Endothelial cell of umbilical vein (primary cell): ENCODE measurements around the gene PHAF1. TPM values are rescaled to one million over a fixed set of nuclear protein-coding genes. Genes with fewer than 3 reads are reported as not detected.

Experiments
- BruUV-seq: library from RNA; stranded (reverse); fragments of 400-500 nt; replicated peaks from 2 replicates; lab custom pipeline; 2021; lab: Mats Ljungman, UMichigan
- CTCF ChIA-PET: fragments of 300-600, 350-600 bp; sonication (Branson Sonifier 250); formaldehyde crosslinking; loops from one replicate; lab custom pipeline; 2021; ENCODE audit warnings: antibody characterized with exemption, inconsistent platforms; lab: Charles Lee
- POLR2A ChIA-PET: fragments of 300-600, 350-600 bp; sonication (Branson Sonifier 250); formaldehyde crosslinking; loops from one replicate; lab custom pipeline; 2021; ENCODE audit warnings: antibody characterized with exemption, inconsistent platforms; lab: Charles Lee
- DNase-seq: peaks from one replicate; pipeline ENCODE4 v3.0.0-alpha.2; 2011; ENCODE audit warnings: low read depth, low spot score
- FAIRE-seq: peaks from 2 replicates; lab custom pipeline; 2011; peaks lifted over from hg19 to GRCh38; lab: Jason Lieb, UNC
- H2AFZ ChIP-seq: 2 replicates; pipeline ENCODE4 v1.6.0; 2012; ENCODE audit warnings: low read depth, low read length, control low read depth, inconsistent platforms
- H3K27ac ChIP-seq: 2 replicates; pipeline ENCODE4 v1.5.1; 2011; ENCODE audit warnings: low read depth, mild to moderate bottlenecking, control low read depth, low read length, moderate library complexity; ENCODE audit not compliant: insufficient read depth
- H3K27me3 ChIP-seq, 2 experiments: 2 replicates each; pipeline versions ENCODE4 v1.6.0 to v1.6.1; 2011; ENCODE audit warnings: low read length in 2 of 2, mixed read lengths in 1 of 2; ENCODE audit not compliant: control insufficient read depth in 2 of 2, insufficient read depth in 2 of 2
- H3K36me3 ChIP-seq, 2 experiments: 2 replicates in 1 of 2; 3 replicates in 1 of 2; pipeline ENCODE4 v1.5.1; 2011; ENCODE audit warnings: low read length in 2 of 2, mild to moderate bottlenecking in 1 of 2, moderate library complexity in 1 of 2; ENCODE audit not compliant: control insufficient read depth in 2 of 2, insufficient read depth in 2 of 2; ENCODE audit errors: extremely low read depth in 1 of 2
- H3K4me1 ChIP-seq: 3 replicates; pipeline ENCODE4 v1.5.1; 2011; ENCODE audit warnings: mild to moderate bottlenecking, low read length; ENCODE audit not compliant: control insufficient read depth, insufficient read depth; ENCODE audit errors: extremely low read depth
- H3K4me2 ChIP-seq: 2 replicates; pipeline ENCODE4 v1.6.1; 2011; ENCODE audit warnings: low read length, control low read depth, mixed read lengths; ENCODE audit not compliant: insufficient read depth
- H3K4me3 ChIP-seq, 3 experiments: fragments of 200-600 bp in 1 of 3; sonication (generic), shearing (Covaris generic) in 1 of 3; replicated peaks in 1 of 3; 2 replicates each; pipeline ENCODE4 v1.5.1; 2011 to 2016; ENCODE audit warnings: control low read depth in 3 of 3, low read length in 3 of 3, mild to moderate bottlenecking in 2 of 3, inconsistent platforms in 1 of 3, low read depth in 1 of 3, moderate library complexity in 1 of 3; ENCODE audit not compliant: insufficient read depth in 1 of 3
- H3K79me2 ChIP-seq: 2 replicates; pipeline ENCODE4 v1.6.0; 2012; ENCODE audit warnings: low read length, inconsistent platforms; ENCODE audit not compliant: control insufficient read depth, insufficient read depth
- H3K9ac ChIP-seq: replicated peaks from 2 replicates; pipeline ENCODE3; 2011; ENCODE audit warnings: low read length, control low read depth; ENCODE audit not compliant: insufficient read depth; ENCODE audit errors: extremely low read depth
- H3K9me1 ChIP-seq: replicated peaks from 3 replicates; pipeline ENCODE4 v1.6.0; 2011; ENCODE audit warnings: mild to moderate bottlenecking, low read length; ENCODE audit not compliant: control insufficient read depth, insufficient read depth; ENCODE audit errors: extremely low read depth
- H3K9me3 ChIP-seq: replicated peaks from 2 replicates; pipeline ENCODE4 v1.5.1; 2012; ENCODE audit warnings: low read length, inconsistent platforms; ENCODE audit not compliant: control insufficient read depth, insufficient read depth
- H4K20me1 ChIP-seq: replicated peaks from 2 replicates; pipeline ENCODE3; 2011; ENCODE audit warnings: mild to moderate bottlenecking, low read length; ENCODE audit not compliant: control insufficient read depth, insufficient read depth; ENCODE audit errors: extremely low read depth
- CTCF ChIP-seq, 2 donors: IDR thresholded peaks; 1 replicate in 1 of 2; 2 replicates in 1 of 2; pipeline ENCODE4 v1.5.1; 2011; ENCODE audit warnings: low read length in 2 of 2, mild to moderate bottlenecking in 2 of 2, moderate library complexity in 2 of 2, control low read depth in 1 of 2, inconsistent platforms in 1 of 2, low read depth in 1 of 2; ENCODE audit not compliant: insufficient read depth in 1 of 2; ENCODE audit errors: extremely low read depth in 1 of 2
- EZH2 ChIP-seq: IDR thresholded peaks from 2 replicates; pipeline ENCODE4 v1.6.1; 2012; ENCODE audit warnings: borderline replicate concordance, low read depth, mild to moderate bottlenecking, moderate library complexity, low read length, inconsistent platforms; ENCODE audit not compliant: severe bottlenecking
- FOS ChIP-seq: IDR thresholded peaks from 2 replicates; pipeline ENCODE4 v1.6.1; 2011; ENCODE audit warnings: mild to moderate bottlenecking, low read length, moderate library complexity, borderline replicate concordance; ENCODE audit not compliant: insufficient read depth
- GATA2 ChIP-seq: IDR thresholded peaks from 2 replicates; pipeline ENCODE4 v1.7.0; 2011; ENCODE audit warnings: low read depth, mild to moderate bottlenecking, moderate library complexity, mixed read lengths, low read length; ENCODE audit not compliant: insufficient read length, insufficient read depth
- JUN ChIP-seq: IDR thresholded peaks from 2 replicates; pipeline ENCODE4 v1.6.1; 2011; ENCODE audit warnings: borderline replicate concordance, low read depth; ENCODE audit not compliant: insufficient read length, insufficient read depth
- MAX ChIP-seq: IDR thresholded peaks from 2 replicates; pipeline ENCODE4 v1.6.1; 2011; ENCODE audit not compliant: insufficient read depth, insufficient read length
- MYC ChIP-seq: IDR thresholded peaks from one replicate; pipeline ENCODE4 v1.6.1; 2011; ENCODE audit warnings: mild to moderate bottlenecking, low read depth, low read length
- POLR2AphosphoS5 ChIP-seq: IDR thresholded peaks from 2 replicates; pipeline ENCODE4 v1.6.1; 2012; ENCODE audit warnings: low read depth, mild to moderate bottlenecking, control low read depth, low read length, moderate library complexity; ENCODE audit not compliant: insufficient read depth
- dilution Hi-C: fragments of 300-500 bp; cut with MboI; formaldehyde crosslinking; loops from one replicate; pipeline ENCODE4 v1.15.0; 2019; ENCODE audit warnings: low sequenced_read_pairs; ENCODE audit not compliant: extremely low pct_ligation_motif_present
- intact Hi-C: fragments of 100-400 bp; cut with micrococcal nuclease; formaldehyde crosslinking; loops from one replicate; pipeline ENCODE4 v1.10.0; 2022
- polyA plus RNA-seq, 4 experiments: library from polyadenylated mRNA; depleted of rRNA in 3 of 4; stranded (reverse) in 3 of 4; unstranded in 1 of 4; fragments of >200 nt; gene quantifications; 2 replicates each; pipeline versions ENCODE4 v1.2.1 to v1.2.3, GENCODE V29; 2011 to 2012; ENCODE audit warnings: missing spikeins in 1 of 4
- total RNA-seq: library from RNA; stranded (reverse); gene quantifications from 2 replicates; pipeline ENCODE4 v1.2.3, GENCODE V29; 2021

The PHAF1 gene
- total and polyA plus RNA-seq, 2 donors (not counting 3 experiments of a cell fraction or from before 2014, with no cell fraction given) = 18.5 to 21.9 TPM

GRCh38 chr16:67181346-67181745 lies 71.6 kb downstream of the PHAF1 start:
- DNase-seq = peak; percentile 69
- intact Hi-C loops = no loop called here

More at GRCh38 chr16:67181346-67181745, 71.6 kb downstream of the PHAF1 start:
- Histone ChIP-seq H3K27ac (peak overlapping the region; percentile 36), H3K9me3 (no peaks in the 10 kb centered on the region), H3K27me3 (no peaks in the 10 kb centered on the region), H3K79me2 (peaks cover 13% of the 10 kb centered on the region), H3K9ac (no peak overlapping the region), H3K4me2 (peak overlapping the region; percentile 3), H4K20me1 (no peaks in the 10 kb centered on the region), H3K4me1 (peaks cover 33% of the 10 kb centered on the region), H2AFZ (no peak overlapping the region), H3K4me3 (no peak overlapping the region), H3K9me1 (no peaks in the 10 kb centered on the region), H3K36me3 (no peaks in the 10 kb centered on the region)
- peak; percentile 94 for FAIRE-seq
- dilution Hi-C loops = no loop called here
- CTCF ChIA-PET = interaction anchor here (0.8 to 1.5 kb wide), 6 partner anchors 11 to 286 kb away, joined by 4 to 9 read pairs (median 6); partner anchors contain the start of genes FBXL8, NOL3 and TRADD
- POLR2A ChIA-PET = interaction anchor here (0.7 kb wide), 1 partner anchor 470 kb away, joined by 8 read pairs; no protein-coding TSS in a partner anchor
- TF ChIP-seq MYC (no peak), GATA2 (peak; percentile 37), MAX (no peak), CTCF (IDR thresholded peaks at IDR 0.05; ENCODE audit: extremely low read depth in 1 of 2, insufficient read depth in 1 of 2, low read depth in 1 of 2, low read length in 2 of 2) (no peak), FOS (peak; percentile 68), JUN (no peak), EZH2 (no peak), POLR2AphosphoS5 (no peak)
- no TSS peak for BruUV-seq
